ENCODE measurements around the gene NELL2.

Gene NELL2

GRCh38 chr12:44677724-44678123 lies 198.4 kb downstream of the NELL2 start:
- DNase-seq, result no peak

- DNase-seq, result no peak
These were observed 201.2 kb downstream of the NELL2 start for GRCh38 chr12:44674875-44675274.

GRCh38 chr12:44673811-44674210 lies 202.3 kb downstream of the NELL2 start:
- no peak for DNase-seq

- no peak for DNase-seq
These were observed 204.1 kb downstream of the NELL2 start for GRCh38 chr12:44672042-44672441.

- no peak for DNase-seq
These were observed 207.7 kb downstream of the NELL2 start for GRCh38 chr12:44668443-44668842.

GRCh38 chr12:44667461-44667860 lies 208.7 kb downstream of the NELL2 start:
- no peak for DNase-seq

- DNase-seq, result no peak
These were observed 212.8 kb downstream of the NELL2 start for GRCh38 chr12:44663291-44663690.

GRCh38 chr12:44655846-44656245 lies 220.3 kb downstream of the NELL2 start:
- DNase-seq, result no peak

GRCh38 chr12:44654646-44655639 lies 221.2 kb downstream of the NELL2 start:
- DNase-seq, result no peak

GRCh38 chr12:44653861-44654527 lies 222.1 kb downstream of the NELL2 start:
- DNase-seq, result no peak

GRCh38 chr12:44649693-44650092 lies 226.4 kb downstream of the NELL2 start:
- DNase-seq, result no peak

- no peak for DNase-seq
These were observed 228.0 kb downstream of the NELL2 start for GRCh38 chr12:44647917-44648690.

GRCh38 chr12:44640427-44641190 lies 235.5 kb downstream of the NELL2 start:
- no peak for DNase-seq

GRCh38 chr12:44637875-44638274 lies 238.2 kb downstream of the NELL2 start:
- no peak for DNase-seq

GRCh38 chr12:44628180-44628579 lies 247.9 kb downstream of the NELL2 start:
- no peak for DNase-seq

- no peak for DNase-seq
These were observed 248.5 kb downstream of the NELL2 start for GRCh38 chr12:44627387-44628166.

- DNase-seq, result no peak
These were observed 249.2 kb downstream of the NELL2 start for GRCh38 chr12:44626883-44627282.

- no peak for DNase-seq
These were observed 257.2 kb downstream of the NELL2 start for GRCh38 chr12:44618946-44619345.

- DNase-seq, result no peak
These were observed 259.7 kb downstream of the NELL2 start for GRCh38 chr12:44616402-44616801.

GRCh38 chr12:44611538-44611937 lies 264.6 kb downstream of the NELL2 start:
- no peak for DNase-seq

- DNase-seq, result no peak
These were observed 272.4 kb downstream of the NELL2 start for GRCh38 chr12:44603701-44604100.

- DNase-seq, result no peak
These were observed 283.5 kb downstream of the NELL2 start for GRCh38 chr12:44592626-44593025.
